K562 (cell line): ENCODE measurements around the gene PPP1R13B. TPM values are rescaled to one million over a fixed set of nuclear protein-coding genes. Genes with fewer than 3 reads are reported as not detected.

Experiments used
- ATAC-seq: fragments of 200-7000 bp; cut with Tn5 transposase; 3 replicates; pipeline ENCODE4 v1.9.1; 2020; ENCODE audit warnings: moderate library complexity
- BruUV-seq: library from RNA; stranded (reverse); fragments of 400-500 nt; replicated peaks from 2 replicates; lab custom pipeline; 2021; lab: Mats Ljungman, UMichigan
- CTCF ChIA-PET: fragments of 300-600 bp; formaldehyde crosslinking; extraction: SDS; loops from one replicate; lab custom pipeline; 2021; ENCODE audit warnings: low intra/inter-chr PET ratio; lab: Yijun Ruan, JAX
- POLR2A ChIA-PET: fragments of 300-600, 350-650 bp; sonication (Branson Sonifier 250); formaldehyde crosslinking; extraction: SDS; loops from one replicate; lab custom pipeline; 2021; ENCODE audit warnings: antibody characterized with exemption, inconsistent platforms; lab: Yijun Ruan, JAX
- DNase-seq, 4 experiments: peaks; one replicate each; pipeline versions ENCODE4 v3.0.0 to v3.0.0-alpha.2; 2011 to 2018; ENCODE audit warnings: low spot score in 3 of 4, mixed read lengths in 3 of 4; ENCODE audit errors: extremely low read depth in 1 of 4
- FAIRE-seq: peaks from 2 replicates; lab custom pipeline; 2011; peaks lifted over from hg19 to GRCh38; lab: Jason Lieb, UNC
- H2AFZ ChIP-seq: 2 replicates; pipeline ENCODE4 v1.6.0; 2011; ENCODE audit warnings: low read depth, low read length, control low read depth, inconsistent platforms
- H3K27ac ChIP-seq: fragments of 200-600 bp; 3 replicates; pipeline ENCODE4 v1.8.0; 2011; ENCODE audit warnings: low read depth, mild to moderate bottlenecking, control low read depth, inconsistent platforms, low read length, moderate library complexity, mixed read lengths; ENCODE audit errors: extremely low read depth
- H3K27me3 ChIP-seq, 2 experiments: fragments of 300-600 bp in 1 of 2; 2 replicates in 1 of 2; 3 replicates in 1 of 2; pipeline versions ENCODE4 v1.6.0 to v1.8.0; 2011; ENCODE audit warnings: inconsistent platforms in 2 of 2, low read length in 2 of 2, mild to moderate bottlenecking in 1 of 2, mixed read lengths in 1 of 2, moderate library complexity in 1 of 2; ENCODE audit not compliant: control insufficient read depth in 2 of 2, insufficient read depth in 2 of 2
- H3K36me3 ChIP-seq: fragments of 300-600 bp; 3 replicates; pipeline ENCODE4 v1.8.0; 2011; ENCODE audit warnings: mild to moderate bottlenecking, low read length, inconsistent platforms; ENCODE audit not compliant: control insufficient read depth, insufficient read depth
- H3K4me1 ChIP-seq, 2 experiments: fragments of 200-600 bp in 1 of 2; replicated peaks in 1 of 2; 2 replicates in 1 of 2; 3 replicates in 1 of 2; pipeline versions ENCODE4 v1.5.1 to v1.8.0; 2011; ENCODE audit warnings: inconsistent platforms in 2 of 2, low read length in 2 of 2, mild to moderate bottlenecking in 1 of 2, mixed read lengths in 1 of 2, moderate library complexity in 1 of 2; ENCODE audit not compliant: control insufficient read depth in 2 of 2, insufficient read depth in 2 of 2
- H3K4me2 ChIP-seq: 2 replicates; pipeline ENCODE4 v1.6.1; 2011; ENCODE audit warnings: low read length, control low read depth, inconsistent platforms, mixed read lengths; ENCODE audit not compliant: insufficient read depth
- H3K4me3 ChIP-seq: fragments of 200-600 bp; sonication (generic), shearing (Covaris generic); 2 replicates; pipeline ENCODE4 v1.5.1; 2016; ENCODE audit warnings: control low read depth, inconsistent platforms
- H3K79me2 ChIP-seq: fragments of 200-600 bp; 3 replicates; pipeline ENCODE4 v1.8.0; 2011; ENCODE audit warnings: low read length, inconsistent platforms; ENCODE audit not compliant: control insufficient read depth, insufficient read depth
- H3K9ac ChIP-seq, 2 experiments: 2 replicates each; pipeline versions ENCODE4 v1.6.0 to v1.6.1; 2011; ENCODE audit warnings: low read depth in 2 of 2, low read length in 2 of 2, control low read depth in 1 of 2, inconsistent platforms in 1 of 2, mild to moderate bottlenecking in 1 of 2, mixed read lengths in 1 of 2; ENCODE audit not compliant: insufficient read depth in 1 of 2
- H3K9me1 ChIP-seq: one replicate; pipeline ENCODE4 v1.6.0; 2011; ENCODE audit warnings: inconsistent platforms, mild to moderate bottlenecking, low read length, moderate library complexity; ENCODE audit not compliant: control insufficient read depth, insufficient read depth
- H3K9me3 ChIP-seq: replicated peaks from 2 replicates; pipeline ENCODE4 v1.5.1; 2011; ENCODE audit warnings: low read depth, low read length, inconsistent platforms; ENCODE audit not compliant: control insufficient read depth, insufficient read depth
- H4K20me1 ChIP-seq: replicated peaks from 2 replicates; pipeline ENCODE4 v1.6.1; 2011; ENCODE audit warnings: low read length, inconsistent platforms, mixed read lengths; ENCODE audit not compliant: control insufficient read depth, insufficient read depth
- L3MBTL2 ChIP-seq: fragments of 450-650 bp; IDR thresholded peaks from 2 replicates; pipeline ENCODE4 v1.6.1; 2016; ENCODE audit warnings: mild to moderate bottlenecking, moderate library complexity
- NFIX ChIP-seq: fragments of 250-450 bp; sonication (Bioruptor Pico); IDR thresholded peaks from 2 replicates; pipeline ENCODE4 v1.4.0; 2020; ENCODE audit warnings: low read depth, mild to moderate bottlenecking, moderate library complexity
- ZBTB8A ChIP-seq: fragments of 450-650 bp; IDR thresholded peaks from 2 replicates; pipeline ENCODE4 v1.6.1; 2018; ENCODE audit warnings: mild to moderate bottlenecking, moderate library complexity; ENCODE audit not compliant: partially characterized antibody
- ZNF133 ChIP-seq: fragments of 250-450 bp; sonication (Bioruptor Pico); IDR thresholded peaks from 2 replicates; pipeline ENCODE4 v1.4.0; 2020; ENCODE audit warnings: mild to moderate bottlenecking
- ZNF140 ChIP-seq: fragments of 250-450 bp; sonication (Bioruptor Pico); IDR thresholded peaks from 2 replicates; pipeline ENCODE4 v1.8.0; 2021; ENCODE audit warnings: moderate library complexity, mild to moderate bottlenecking, inconsistent platforms
- ZNF444 ChIP-seq: fragments of 250-450 bp; sonication (Bioruptor Pico); IDR thresholded peaks from 2 replicates; pipeline ENCODE4 v1.4.0; 2020; ENCODE audit warnings: mild to moderate bottlenecking, moderate library complexity
- ZSCAN32 ChIP-seq: fragments of 450-650 bp; formaldehyde crosslinking; IDR thresholded peaks from 2 replicates; pipeline ENCODE4 v1.4.0; 2020; ENCODE audit warnings: mild to moderate bottlenecking, moderate library complexity
- WGBS: fragments of 100-300 bp; shearing (Covaris generic); methylation state at CpG from one replicate; pipeline ENCODE4 v1.1.6; 2016; ENCODE audit warnings: low coverage, mixed read lengths; ENCODE audit not compliant: insufficient coverage; ENCODE audit errors: missing lambda C conversion rate; 5-methylcytosine and 5-hydroxymethylcytosine counted together
- in situ Hi-C: fragments of 300-500 bp; cut with MboI; formaldehyde crosslinking; loops from 4 replicates; pipeline ENCODE4 v1.15.0; 2018; ENCODE audit warnings: inconsistent platforms, mixed read lengths
- intact Hi-C: fragments of 100-400 bp; cut with micrococcal nuclease; formaldehyde crosslinking; loops from 2 replicates; pipeline ENCODE4 v1.14.2; 2022
- polyA plus RNA-seq, 8 experiments: library from polyadenylated mRNA; depleted of rRNA in 4 of 8; stranded (reverse) in 5 of 8; unstranded in 3 of 8; fragments of >200 nt; fragmentation: Nextera tagmentation in 2 of 8; fragmentation: Illumina TruSeq in 1 of 8; extraction: Ambion mirVana in 2 of 8; extraction: Trizol in 1 of 8; gene quantifications; 2 replicates each; pipeline versions ENCODE4 v1.2.1 to v1.2.3, GENCODE V29; 2011 to 2014; ENCODE audit warnings: inconsistent platforms in 1 of 8, missing spikeins in 1 of 8
- total RNA-seq, 7 experiments: library from RNA; depleted of rRNA in 6 of 7; stranded (reverse); fragments of >200 nt in 6 of 7; fragmentation: Illumina TruSeq in 2 of 7; extraction: Trizol in 2 of 7; gene quantifications; 2 replicates each; pipeline versions ENCODE4 v1.2.1 to v1.2.3, GENCODE V29; 2011 to 2021; ENCODE audit warnings: low replicate concordance in 1 of 7
- TF ChIP-seq, protein P1 (sequence below): fragments of 250-450 bp; sonication (Bioruptor Pico); IDR thresholded peaks from 2 replicates; pipeline ENCODE4 v1.8.0; 2022; ENCODE audit warnings: moderate library complexity, mild to moderate bottlenecking, inconsistent platforms
- TF ChIP-seq, protein P2 (sequence below): fragments of 250-450 bp; sonication (Bioruptor Pico); IDR thresholded peaks from 2 replicates; pipeline ENCODE4 v1.9.0; 2021; ENCODE audit warnings: mild to moderate bottlenecking, inconsistent platforms
- TF ChIP-seq, protein P3 (sequence below): fragments of 250-450 bp; sonication (Bioruptor Pico); IDR thresholded peaks from 2 replicates; pipeline ENCODE4 v1.8.0; 2021; ENCODE audit warnings: borderline replicate concordance, mild to moderate bottlenecking, moderate library complexity; ENCODE audit not compliant: poor library complexity, severe bottlenecking
- TF ChIP-seq, protein P4 (sequence below): fragments of 450-650 bp; IDR thresholded peaks from 2 replicates; pipeline ENCODE4 v1.6.1; 2018; ENCODE audit warnings: mild to moderate bottlenecking, low read depth; ENCODE audit not compliant: partially characterized antibody
- TF ChIP-seq, protein P5 (sequence below), 2 experiments: fragments of 450-650 bp; conservative IDR thresholded peaks; 2 replicates each; pipeline ENCODE4 v1.6.1; 2017; ENCODE audit warnings: mild to moderate bottlenecking in 2 of 2, moderate library complexity in 2 of 2

Gene PPP1R13B
- total and polyA plus RNA-seq, 9 of the 15 experiments (the other 6 are each of a cell fraction or from before 2014, with no cell fraction given), result 0.03 to 1.7 (median 0.15) TPM

DNA sequence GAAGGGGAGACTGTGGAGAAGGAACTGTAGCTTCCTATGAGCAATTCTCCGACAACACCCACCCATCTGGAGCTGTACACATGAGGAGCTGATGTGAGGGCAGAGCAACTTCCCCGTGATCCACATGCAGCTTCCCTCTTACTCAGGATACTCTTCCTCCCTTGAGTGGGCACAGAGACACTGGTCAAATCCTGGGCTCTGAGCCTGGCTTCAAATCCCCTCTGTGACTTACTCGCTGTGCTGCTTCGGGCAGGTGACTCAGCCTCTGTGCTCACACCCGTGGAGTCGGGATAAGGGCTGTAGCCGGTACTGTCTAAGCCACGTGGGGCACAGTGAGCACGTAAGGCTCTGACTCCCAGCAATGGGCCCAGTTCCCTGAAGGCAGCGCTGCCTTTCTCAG is 100.7 kb downstream of the PPP1R13B start:
- BruUV-seq, result no TSS peak
- H3K27me3 ChIP-seq, result peaks cover 2 to 11% of the 10 kb centered on the region in 2 experiments; a peak in 3 of 5 replicates
- H3K4me2 ChIP-seq, result no peak overlapping the region
- peak in 2 of 4 experiments; percentile 27 to 31 for DNase-seq
- H2AFZ ChIP-seq, result peak overlapping the region; percentile 51; the same call in 1 of the 2 replicates
- peak; percentile 78 for ATAC-seq
- peaks cover 0 to 3% of the 10 kb centered on the region in 2 experiments; a peak in 3 of 5 replicates for H3K4me1 ChIP-seq
- in situ Hi-C loops (no loop called here), intact Hi-C loops (no loop called here)
- H3K9ac ChIP-seq, result peak overlapping the region in 1 of 2 experiments; percentile 76; a peak in 2 of 4 replicates
- ChIA-PET POLR2A (interaction anchor here (1.0 kb wide), 1 partner anchor 12 kb away, joined by 3 read pairs; no protein-coding TSS in a partner anchor), CTCF (no interaction called here)
- H3K9me1 ChIP-seq, result no peaks in the 10 kb centered on the region
- no peaks in the 10 kb centered on the region for H3K9me3 ChIP-seq
- H3K27ac ChIP-seq, result no peak overlapping the region
- no peaks in the 10 kb centered on the region for H3K79me2 ChIP-seq
- no peak overlapping the region for H3K4me3 ChIP-seq
- H3K36me3 ChIP-seq, result no peaks in the 10 kb centered on the region
- FAIRE-seq, result no peak
- 11% methylated on average over 9 of the region's 10 CpGs for WGBS
- no peaks in the 10 kb centered on the region for H4K20me1 ChIP-seq
- TF ChIP-seq, protein P1, sequence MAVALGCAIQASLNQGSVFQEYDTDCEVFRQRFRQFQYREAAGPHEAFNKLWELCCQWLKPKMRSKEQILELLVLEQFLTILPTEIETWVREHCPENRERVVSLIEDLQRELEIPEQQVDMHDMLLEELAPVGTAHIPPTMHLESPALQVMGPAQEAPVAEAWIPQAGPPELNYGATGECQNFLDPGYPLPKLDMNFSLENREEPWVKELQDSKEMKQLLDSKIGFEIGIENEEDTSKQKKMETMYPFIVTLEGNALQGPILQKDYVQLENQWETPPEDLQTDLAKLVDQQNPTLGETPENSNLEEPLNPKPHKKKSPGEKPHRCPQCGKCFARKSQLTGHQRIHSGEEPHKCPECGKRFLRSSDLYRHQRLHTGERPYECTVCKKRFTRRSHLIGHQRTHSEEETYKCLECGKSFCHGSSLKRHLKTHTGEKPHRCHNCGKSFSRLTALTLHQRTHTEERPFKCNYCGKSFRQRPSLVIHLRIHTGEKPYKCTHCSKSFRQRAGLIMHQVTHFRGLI (CRISPR knock-in tag), result no peak
- TF ChIP-seq L3MBTL2, result peak; percentile 50
- TF ChIP-seq ZBTB8A, result no peak
- no peak for TF ChIP-seq ZNF133
- TF ChIP-seq, protein P2, sequence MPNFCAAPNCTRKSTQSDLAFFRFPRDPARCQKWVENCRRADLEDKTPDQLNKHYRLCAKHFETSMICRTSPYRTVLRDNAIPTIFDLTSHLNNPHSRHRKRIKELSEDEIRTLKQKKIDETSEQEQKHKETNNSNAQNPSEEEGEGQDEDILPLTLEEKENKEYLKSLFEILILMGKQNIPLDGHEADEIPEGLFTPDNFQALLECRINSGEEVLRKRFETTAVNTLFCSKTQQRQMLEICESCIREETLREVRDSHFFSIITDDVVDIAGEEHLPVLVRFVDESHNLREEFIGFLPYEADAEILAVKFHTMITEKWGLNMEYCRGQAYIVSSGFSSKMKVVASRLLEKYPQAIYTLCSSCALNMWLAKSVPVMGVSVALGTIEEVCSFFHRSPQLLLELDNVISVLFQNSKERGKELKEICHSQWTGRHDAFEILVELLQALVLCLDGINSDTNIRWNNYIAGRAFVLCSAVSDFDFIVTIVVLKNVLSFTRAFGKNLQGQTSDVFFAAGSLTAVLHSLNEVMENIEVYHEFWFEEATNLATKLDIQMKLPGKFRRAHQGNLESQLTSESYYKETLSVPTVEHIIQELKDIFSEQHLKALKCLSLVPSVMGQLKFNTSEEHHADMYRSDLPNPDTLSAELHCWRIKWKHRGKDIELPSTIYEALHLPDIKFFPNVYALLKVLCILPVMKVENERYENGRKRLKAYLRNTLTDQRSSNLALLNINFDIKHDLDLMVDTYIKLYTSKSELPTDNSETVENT, result no peak
- no peak for TF ChIP-seq NFIX (CRISPR knock-in tag)
- no peak for TF ChIP-seq ZNF444
- TF ChIP-seq, protein P3, sequence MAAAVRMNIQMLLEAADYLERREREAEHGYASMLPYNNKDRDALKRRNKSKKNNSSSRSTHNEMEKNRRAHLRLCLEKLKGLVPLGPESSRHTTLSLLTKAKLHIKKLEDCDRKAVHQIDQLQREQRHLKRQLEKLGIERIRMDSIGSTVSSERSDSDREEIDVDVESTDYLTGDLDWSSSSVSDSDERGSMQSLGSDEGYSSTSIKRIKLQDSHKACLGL (CRISPR knock-in tag), result no peak
- TF ChIP-seq, protein P4, sequence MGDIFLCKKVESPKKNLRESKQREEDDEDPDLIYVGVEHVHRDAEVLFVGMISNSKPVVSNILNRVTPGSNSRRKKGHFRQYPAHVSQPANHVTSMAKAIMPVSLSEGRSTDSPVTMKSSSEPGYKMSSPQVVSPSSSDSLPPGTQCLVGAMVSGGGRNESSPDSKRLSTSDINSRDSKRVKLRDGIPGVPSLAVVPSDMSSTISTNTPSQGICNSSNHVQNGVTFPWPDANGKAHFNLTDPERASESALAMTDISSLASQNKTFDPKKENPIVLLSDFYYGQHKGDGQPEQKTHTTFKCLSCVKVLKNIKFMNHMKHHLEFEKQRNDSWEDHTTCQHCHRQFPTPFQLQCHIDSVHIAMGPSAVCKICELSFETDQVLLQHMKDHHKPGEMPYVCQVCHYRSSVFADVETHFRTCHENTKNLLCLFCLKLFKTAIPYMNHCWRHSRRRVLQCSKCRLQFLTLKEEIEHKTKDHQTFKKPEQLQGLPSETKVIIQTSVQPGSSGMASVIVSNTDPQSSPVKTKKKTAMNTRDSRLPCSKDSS, result no peak
- no peak for TF ChIP-seq ZNF140 (CRISPR knock-in tag)
- TF ChIP-seq, protein P5, sequence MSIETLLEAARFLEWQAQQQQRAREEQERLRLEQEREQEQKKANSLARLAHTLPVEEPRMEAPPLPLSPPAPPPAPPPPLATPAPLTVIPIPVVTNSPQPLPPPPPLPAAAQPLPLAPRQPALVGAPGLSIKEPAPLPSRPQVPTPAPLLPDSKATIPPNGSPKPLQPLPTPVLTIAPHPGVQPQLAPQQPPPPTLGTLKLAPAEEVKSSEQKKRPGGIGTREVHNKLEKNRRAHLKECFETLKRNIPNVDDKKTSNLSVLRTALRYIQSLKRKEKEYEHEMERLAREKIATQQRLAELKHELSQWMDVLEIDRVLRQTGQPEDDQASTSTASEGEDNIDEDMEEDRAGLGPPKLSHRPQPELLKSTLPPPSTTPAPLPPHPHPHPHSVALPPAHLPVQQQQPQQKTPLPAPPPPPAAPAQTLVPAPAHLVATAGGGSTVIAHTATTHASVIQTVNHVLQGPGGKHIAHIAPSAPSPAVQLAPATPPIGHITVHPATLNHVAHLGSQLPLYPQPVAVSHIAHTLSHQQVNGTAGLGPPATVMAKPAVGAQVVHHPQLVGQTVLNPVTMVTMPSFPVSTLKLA (conservative IDR thresholded peaks at IDR 0.05), result 0 out of 4 replicates have a peak, but pooled peaks of 1 of the 2 experiments have one; percentile 38
- no peak for TF ChIP-seq ZSCAN32
